Measurements from ENCODE around the gene GAN.

DNA sequence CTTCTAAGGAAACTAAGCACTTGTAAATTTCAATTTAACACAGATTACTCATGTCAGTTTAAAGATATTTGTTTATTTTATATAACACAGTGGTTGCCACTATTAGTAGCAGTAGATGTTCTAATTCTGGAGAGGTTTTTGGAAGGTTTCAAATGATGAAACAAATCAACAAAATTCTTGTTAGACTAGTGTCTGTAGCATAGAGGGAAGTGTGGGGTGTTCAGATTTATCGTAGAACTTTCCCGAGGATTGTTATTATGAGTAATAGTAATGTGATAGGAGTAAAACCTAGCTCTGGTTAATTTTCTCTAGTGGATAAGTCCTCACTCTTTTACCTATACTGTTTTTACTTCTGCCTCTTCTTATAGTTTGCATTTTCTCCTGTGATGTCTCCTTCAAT lies 6.3 kb downstream of the GAN start:
- TF ChIP-seq, protein P1, sequence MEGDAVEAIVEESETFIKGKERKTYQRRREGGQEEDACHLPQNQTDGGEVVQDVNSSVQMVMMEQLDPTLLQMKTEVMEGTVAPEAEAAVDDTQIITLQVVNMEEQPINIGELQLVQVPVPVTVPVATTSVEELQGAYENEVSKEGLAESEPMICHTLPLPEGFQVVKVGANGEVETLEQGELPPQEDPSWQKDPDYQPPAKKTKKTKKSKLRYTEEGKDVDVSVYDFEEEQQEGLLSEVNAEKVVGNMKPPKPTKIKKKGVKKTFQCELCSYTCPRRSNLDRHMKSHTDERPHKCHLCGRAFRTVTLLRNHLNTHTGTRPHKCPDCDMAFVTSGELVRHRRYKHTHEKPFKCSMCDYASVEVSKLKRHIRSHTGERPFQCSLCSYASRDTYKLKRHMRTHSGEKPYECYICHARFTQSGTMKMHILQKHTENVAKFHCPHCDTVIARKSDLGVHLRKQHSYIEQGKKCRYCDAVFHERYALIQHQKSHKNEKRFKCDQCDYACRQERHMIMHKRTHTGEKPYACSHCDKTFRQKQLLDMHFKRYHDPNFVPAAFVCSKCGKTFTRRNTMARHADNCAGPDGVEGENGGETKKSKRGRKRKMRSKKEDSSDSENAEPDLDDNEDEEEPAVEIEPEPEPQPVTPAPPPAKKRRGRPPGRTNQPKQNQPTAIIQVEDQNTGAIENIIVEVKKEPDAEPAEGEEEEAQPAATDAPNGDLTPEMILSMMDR (IDR thresholded peaks at IDR 0.05), result no peak
- no peak for TF ChIP-seq POLR2A (IDR thresholded peaks at IDR 0.05; ENCODE audit: low read depth)

All from esophagus muscularis mucosa (tissue), 3 donors.